Endothelial cell of umbilical vein (primary cell): Measurements from ENCODE around the gene SKI.

Experiments used
- EZH2 ChIP-seq: IDR thresholded peaks from 2 replicates; pipeline ENCODE4 v1.6.1; 2012; ENCODE audit warnings: borderline replicate concordance, low read depth, mild to moderate bottlenecking, moderate library complexity, low read length, inconsistent platforms; ENCODE audit not compliant: severe bottlenecking
- FOS ChIP-seq: IDR thresholded peaks from 2 replicates; pipeline ENCODE4 v1.6.1; 2011; ENCODE audit warnings: mild to moderate bottlenecking, low read length, moderate library complexity, borderline replicate concordance; ENCODE audit not compliant: insufficient read depth
- JUN ChIP-seq: IDR thresholded peaks from 2 replicates; pipeline ENCODE4 v1.6.1; 2011; ENCODE audit warnings: borderline replicate concordance, low read depth; ENCODE audit not compliant: insufficient read length, insufficient read depth
- POLR2A ChIP-seq: IDR thresholded peaks from 2 replicates; pipeline ENCODE4 v1.6.1; 2012; ENCODE audit warnings: low read depth, mild to moderate bottlenecking, control low read depth, low read length
- POLR2AphosphoS5 ChIP-seq: IDR thresholded peaks from 2 replicates; pipeline ENCODE4 v1.6.1; 2012; ENCODE audit warnings: low read depth, mild to moderate bottlenecking, control low read depth, low read length, moderate library complexity; ENCODE audit not compliant: insufficient read depth
- TF ChIP-seq, protein P1 (sequence below), 2 donors: IDR thresholded peaks; 1 replicate in 1 of 2; 2 replicates in 1 of 2; pipeline ENCODE4 v1.5.1; 2011; ENCODE audit warnings: low read length in 2 of 2, mild to moderate bottlenecking in 2 of 2, moderate library complexity in 2 of 2, control low read depth in 1 of 2, inconsistent platforms in 1 of 2, low read depth in 1 of 2; ENCODE audit not compliant: insufficient read depth in 1 of 2; ENCODE audit errors: extremely low read depth in 1 of 2
- TF ChIP-seq, protein P2 (sequence below): IDR thresholded peaks from 2 replicates; pipeline ENCODE4 v1.6.1; 2011; ENCODE audit not compliant: insufficient read depth, insufficient read length

DNA sequence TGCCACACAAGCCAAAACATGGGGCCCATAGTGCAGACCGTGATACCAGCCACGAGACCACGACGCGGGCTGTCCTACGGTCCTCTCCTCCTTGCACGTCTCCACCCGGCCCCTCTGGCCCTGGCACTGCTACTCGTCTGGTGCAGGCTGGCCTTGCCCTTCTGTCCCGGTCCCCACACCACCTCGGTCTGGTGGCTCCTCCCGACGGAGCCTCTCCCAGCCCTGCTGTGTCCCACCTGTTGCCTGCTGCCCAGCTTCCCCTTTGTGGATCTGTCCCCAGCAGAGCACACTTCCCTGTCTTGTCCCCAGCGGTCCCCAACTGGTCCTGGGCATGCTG is 112.8 kb downstream of the SKI start:
- TF ChIP-seq POLR2A (no peak), EZH2 (no peak), POLR2AphosphoS5 (no peak), FOS (no peak), JUN (no peak)
- TF ChIP-seq, protein P1, sequence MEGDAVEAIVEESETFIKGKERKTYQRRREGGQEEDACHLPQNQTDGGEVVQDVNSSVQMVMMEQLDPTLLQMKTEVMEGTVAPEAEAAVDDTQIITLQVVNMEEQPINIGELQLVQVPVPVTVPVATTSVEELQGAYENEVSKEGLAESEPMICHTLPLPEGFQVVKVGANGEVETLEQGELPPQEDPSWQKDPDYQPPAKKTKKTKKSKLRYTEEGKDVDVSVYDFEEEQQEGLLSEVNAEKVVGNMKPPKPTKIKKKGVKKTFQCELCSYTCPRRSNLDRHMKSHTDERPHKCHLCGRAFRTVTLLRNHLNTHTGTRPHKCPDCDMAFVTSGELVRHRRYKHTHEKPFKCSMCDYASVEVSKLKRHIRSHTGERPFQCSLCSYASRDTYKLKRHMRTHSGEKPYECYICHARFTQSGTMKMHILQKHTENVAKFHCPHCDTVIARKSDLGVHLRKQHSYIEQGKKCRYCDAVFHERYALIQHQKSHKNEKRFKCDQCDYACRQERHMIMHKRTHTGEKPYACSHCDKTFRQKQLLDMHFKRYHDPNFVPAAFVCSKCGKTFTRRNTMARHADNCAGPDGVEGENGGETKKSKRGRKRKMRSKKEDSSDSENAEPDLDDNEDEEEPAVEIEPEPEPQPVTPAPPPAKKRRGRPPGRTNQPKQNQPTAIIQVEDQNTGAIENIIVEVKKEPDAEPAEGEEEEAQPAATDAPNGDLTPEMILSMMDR (IDR thresholded peaks at IDR 0.05; ENCODE audit: extremely low read depth in 1 of 2, insufficient read depth in 1 of 2, low read depth in 1 of 2, low read length in 2 of 2), result no peak
- TF ChIP-seq, protein P2, sequence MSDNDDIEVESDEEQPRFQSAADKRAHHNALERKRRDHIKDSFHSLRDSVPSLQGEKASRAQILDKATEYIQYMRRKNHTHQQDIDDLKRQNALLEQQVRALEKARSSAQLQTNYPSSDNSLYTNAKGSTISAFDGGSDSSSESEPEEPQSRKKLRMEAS, result no peak
